ENCODE data around the gene NFKB1. TPM values are rescaled to one million over a fixed set of nuclear protein-coding genes. Genes with fewer than 3 reads are reported as not detected.

The NFKB1 gene
- polyA plus RNA-seq, 1 donor (not counting 4 experiments of a cell fraction or from before 2014, with no cell fraction given), result 21.8 TPM

DNA sequence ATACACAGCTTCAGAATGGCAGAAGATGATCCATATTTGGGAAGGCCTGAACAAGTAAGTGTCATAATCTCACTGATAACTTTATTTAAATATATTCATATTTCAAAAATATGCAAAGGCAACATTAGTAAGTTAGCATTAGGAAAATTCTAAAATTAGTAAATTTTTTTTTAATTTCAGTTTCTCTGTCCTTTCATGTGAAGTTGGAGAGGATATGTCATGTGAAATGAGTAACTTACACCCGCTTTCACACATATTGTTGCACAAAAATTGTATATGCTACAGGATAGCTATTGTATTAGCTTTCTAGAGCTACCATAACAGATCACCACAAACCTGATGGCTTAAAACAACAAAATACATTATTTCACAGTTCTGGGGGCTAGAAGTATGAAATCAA lies 24.3 kb downstream of the NFKB1 start:
- no peak for FAIRE-seq
- Histone ChIP-seq H3K27ac (ENCODE audit: control insufficient read depth, insufficient read depth, low read length) (no peak overlapping the region), H3K79me2 (ENCODE audit: control insufficient read depth, insufficient read depth, low read length) (peaks cover 48% of the 10 kb centered on the region)

GRCh38 chr4:102526532-102526931 lies 25.4 kb downstream of the NFKB1 start:
- Histone ChIP-seq H3K27ac (ENCODE audit: control insufficient read depth, insufficient read depth, low read length) (no peak overlapping the region), H3K9me1 (ENCODE audit: control insufficient read depth, extremely low read depth, insufficient read depth, low read length) (no peaks in the 10 kb centered on the region), H3K4me2 (ENCODE audit: control insufficient read depth, extremely low read depth, insufficient read depth, low read depth, low read length) (no peak overlapping the region), H2AFZ (ENCODE audit: control insufficient read depth, low read length) (no peak overlapping the region), H3K9me3 (ENCODE audit: control insufficient read depth, low read depth, low read length) (no peaks in the 10 kb centered on the region), H3K79me2 (ENCODE audit: control insufficient read depth, insufficient read depth, low read length) (peaks cover 43% of the 10 kb centered on the region), H4K20me1 (ENCODE audit: control insufficient read depth, extremely low read depth, insufficient read depth, low read length) (no peaks in the 10 kb centered on the region), H3K27me3 (ENCODE audit: control insufficient read depth, extremely low read depth, insufficient read depth, low read length) (no peaks in the 10 kb centered on the region), H3K9ac (ENCODE audit: control insufficient read depth, extremely low read depth, insufficient read depth, low read length) (no peak overlapping the region), H3K4me3 (ENCODE audit: control insufficient read depth in 2 of 3, extremely low read depth in 1 of 3, insufficient read depth in 2 of 3, low read depth in 1 of 3, low read length in 3 of 3) (no peak overlapping the region), H3K4me1 (ENCODE audit: control insufficient read depth, extremely low read depth, insufficient read depth, low read length) (peaks cover 2% of the 10 kb centered on the region), H3K36me3 (ENCODE audit: control insufficient read depth in 2 of 2, extremely low read depth in 1 of 2, insufficient read depth in 2 of 2, low read length in 2 of 2) (peaks cover 2 to 3% of the 10 kb centered on the region in 2 experiments)
- no peak for TF ChIP-seq CTCF (optimal IDR thresholded peaks at IDR 0.05 in 1 of 3, IDR thresholded peaks at IDR 0.05 in 1 of 3, conservative IDR thresholded peaks at IDR 0.05 in 1 of 3; ENCODE audit: extremely low read depth in 1 of 3, insufficient read depth in 2 of 3, low read length in 3 of 3)
- TF ChIP-seq EZH2 (IDR thresholded peaks at IDR 0.05; ENCODE audit: low read length), result no peak
- no peak for FAIRE-seq
- dilution Hi-C loops (cut with MboI; ENCODE audit: extremely low pct_ligation_motif_present, low sequenced_read_pairs), result no loop called here
- no peak for DNase-seq (ENCODE audit: low read depth, low spot score)

More for the DNA sequence above, 24.3 kb downstream of the NFKB1 start:
- Histone ChIP-seq H2AFZ (ENCODE audit: control insufficient read depth, low read length) (no peak overlapping the region), H4K20me1 (ENCODE audit: control insufficient read depth, extremely low read depth, insufficient read depth, low read length) (no peaks in the 10 kb centered on the region), H3K27me3 (ENCODE audit: control insufficient read depth, extremely low read depth, insufficient read depth, low read length) (no peaks in the 10 kb centered on the region), H3K9me3 (ENCODE audit: control insufficient read depth, low read depth, low read length) (no peaks in the 10 kb centered on the region), H3K4me3 (ENCODE audit: control insufficient read depth in 2 of 3, extremely low read depth in 1 of 3, insufficient read depth in 2 of 3, low read depth in 1 of 3, low read length in 3 of 3) (no peak overlapping the region), H3K4me2 (ENCODE audit: control insufficient read depth, extremely low read depth, insufficient read depth, low read depth, low read length) (no peak overlapping the region), H3K9ac (ENCODE audit: control insufficient read depth, extremely low read depth, insufficient read depth, low read length) (no peak overlapping the region), H3K36me3 (ENCODE audit: control insufficient read depth in 2 of 2, extremely low read depth in 1 of 2, insufficient read depth in 2 of 2, low read length in 2 of 2) (peaks cover 2 to 3% of the 10 kb centered on the region in 2 experiments), H3K9me1 (ENCODE audit: control insufficient read depth, extremely low read depth, insufficient read depth, low read length) (no peaks in the 10 kb centered on the region), H3K4me1 (ENCODE audit: control insufficient read depth, extremely low read depth, insufficient read depth, low read length) (peaks cover 4% of the 10 kb centered on the region)
- no peak for TF ChIP-seq CTCF (optimal IDR thresholded peaks at IDR 0.05 in 1 of 3, IDR thresholded peaks at IDR 0.05 in 1 of 3, conservative IDR thresholded peaks at IDR 0.05 in 1 of 3; ENCODE audit: extremely low read depth in 1 of 3, insufficient read depth in 2 of 3, low read length in 3 of 3)
- no peak for TF ChIP-seq EZH2 (IDR thresholded peaks at IDR 0.05; ENCODE audit: low read length)
- dilution Hi-C loops (cut with MboI; ENCODE audit: extremely low pct_ligation_motif_present, low sequenced_read_pairs), result no loop called here
- DNase-seq (ENCODE audit: low read depth, low spot score), result no peak

Measured in keratinocyte (primary cell).